ENCODE measurements around the gene CFB.
"Not testable (repeated sequence)": the region's sequence is repeated elsewhere in the genome, so short reads cannot be mapped to it uniquely, and the experiment has no call there.

Gene CFB

DNA sequence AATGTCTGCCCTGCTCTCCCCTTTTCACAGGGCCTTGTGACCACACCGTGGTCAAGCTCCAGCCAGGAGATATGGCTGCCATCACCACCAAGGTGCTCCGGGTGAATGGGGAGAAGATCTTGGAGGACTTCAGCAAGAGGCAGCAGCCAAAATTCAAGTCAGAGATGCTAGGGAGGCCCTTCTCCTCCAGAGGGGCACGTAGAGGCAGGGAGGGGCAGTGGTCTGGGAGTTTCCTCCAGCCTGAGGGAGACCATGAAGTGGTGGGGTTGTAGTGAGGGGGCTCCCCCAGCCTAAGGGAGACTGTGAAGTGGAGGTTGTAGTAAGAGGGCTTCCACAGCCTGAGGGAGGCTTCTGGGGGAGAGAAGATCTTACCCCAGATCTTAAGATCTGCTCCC is 22.0 kb downstream of the CFB start:
- Histone ChIP-seq H3K9me3 (replicated peaks; ENCODE audit: low read length) (no peaks in the 10 kb centered on the region), H3K4me2 (ENCODE audit: low read length) (no peak overlapping the region), H3K27me3 (ENCODE audit: control insufficient read depth, insufficient read depth, low read length) (no peaks in the 10 kb centered on the region), H3K4me1 (ENCODE audit: control insufficient read depth, insufficient read depth, low read length) (peaks cover 21% of the 10 kb centered on the region), H3K4me3 (ENCODE audit: low read length) (no peak overlapping the region), H3K9ac (ENCODE audit: low read depth, low read length) (no peak overlapping the region), H3K36me3 (ENCODE audit: insufficient read depth, low read length) (peaks cover 58% of the 10 kb centered on the region)

DNA sequence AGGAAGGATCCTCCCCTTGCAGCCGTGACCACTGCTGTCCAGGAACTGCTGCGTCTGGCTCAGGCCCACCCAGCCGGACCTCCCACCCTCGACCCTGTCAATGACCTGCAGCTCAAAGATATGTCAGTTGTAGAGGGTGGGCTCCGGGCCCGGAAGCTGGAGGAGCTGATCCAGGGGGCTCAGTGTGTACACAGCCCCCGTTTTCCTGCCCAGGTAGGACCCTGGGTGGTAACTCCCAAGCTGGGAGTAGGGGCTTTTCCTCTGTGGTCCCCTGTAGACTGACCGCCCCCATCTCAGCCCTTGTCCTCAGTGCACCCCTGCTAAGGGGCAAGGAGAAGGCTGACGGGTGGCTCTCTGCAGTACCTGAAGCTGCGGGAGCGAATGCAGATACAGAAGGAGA is 22.4 kb downstream of the CFB start:
- no peaks in the 10 kb centered on the region for H3K27me3 ChIP-seq (ENCODE audit: control insufficient read depth, insufficient read depth, low read length)
- peaks cover 57% of the 10 kb centered on the region for H3K36me3 ChIP-seq (ENCODE audit: insufficient read depth, low read length)
- no peaks in the 10 kb centered on the region for H3K9me3 ChIP-seq (replicated peaks; ENCODE audit: low read length)
- H3K9ac ChIP-seq (ENCODE audit: low read depth, low read length) = no peak overlapping the region
- H3K4me3 ChIP-seq (ENCODE audit: low read length) = no peak overlapping the region
- H3K4me1 ChIP-seq (ENCODE audit: control insufficient read depth, insufficient read depth, low read length) = peaks cover 25% of the 10 kb centered on the region
- no peak overlapping the region for H3K4me2 ChIP-seq (ENCODE audit: low read length)

DNA sequence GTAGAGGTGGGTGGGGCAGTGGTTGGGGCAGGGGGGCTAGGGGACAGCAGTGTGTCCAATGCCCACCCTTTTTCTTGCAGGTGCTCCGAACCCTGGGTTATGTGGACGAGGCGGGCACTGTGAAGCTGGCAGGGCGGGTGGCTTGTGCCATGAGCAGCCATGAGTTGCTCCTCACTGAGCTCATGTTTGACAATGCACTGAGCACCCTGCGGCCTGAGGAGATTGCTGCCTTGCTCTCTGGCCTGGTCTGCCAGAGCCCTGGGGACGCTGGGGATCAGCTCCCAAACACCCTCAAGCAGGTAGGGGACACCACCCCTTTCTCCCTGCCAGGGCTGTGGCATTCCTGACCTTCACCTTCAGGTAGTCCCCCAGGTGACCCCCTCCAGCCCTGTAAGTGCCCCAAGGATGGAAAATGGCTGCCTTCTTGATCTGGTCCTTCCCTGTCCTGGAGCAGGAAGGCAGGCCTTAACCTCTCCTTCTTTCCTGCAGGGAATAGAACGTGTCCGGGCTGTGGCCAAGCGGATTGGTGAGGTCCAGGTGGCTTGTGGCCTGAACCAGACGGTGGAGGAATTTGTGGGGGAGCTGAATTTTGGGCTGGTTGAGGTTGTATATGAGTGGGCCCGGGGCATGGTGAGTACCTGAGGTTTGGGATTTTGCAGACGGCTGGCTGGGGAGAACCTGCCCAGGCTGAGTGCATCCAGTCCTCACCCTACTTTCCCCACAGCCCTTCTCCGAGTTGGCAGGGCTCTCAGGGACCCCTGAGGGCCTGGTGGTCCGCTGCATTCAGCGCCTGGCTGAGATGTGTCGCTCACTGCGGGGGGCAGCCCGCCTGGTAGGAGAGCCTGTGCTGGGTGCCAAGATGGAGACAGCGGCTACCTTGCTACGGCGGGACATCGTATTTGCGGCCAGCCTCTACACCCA is 23.2 kb downstream of the CFB start:
- Histone ChIP-seq H3K4me2 (ENCODE audit: low read length) (no peak overlapping the region), H3K9me3 (replicated peaks; ENCODE audit: low read length) (no peaks in the 10 kb centered on the region), H3K4me3 (ENCODE audit: low read length) (no peak overlapping the region), H3K4me1 (ENCODE audit: control insufficient read depth, insufficient read depth, low read length) (peaks cover 28% of the 10 kb centered on the region), H3K9ac (ENCODE audit: low read depth, low read length) (no peak overlapping the region), H3K27me3 (ENCODE audit: control insufficient read depth, insufficient read depth, low read length) (no peaks in the 10 kb centered on the region), H3K36me3 (ENCODE audit: insufficient read depth, low read length) (peaks cover 49% of the 10 kb centered on the region)

DNA sequence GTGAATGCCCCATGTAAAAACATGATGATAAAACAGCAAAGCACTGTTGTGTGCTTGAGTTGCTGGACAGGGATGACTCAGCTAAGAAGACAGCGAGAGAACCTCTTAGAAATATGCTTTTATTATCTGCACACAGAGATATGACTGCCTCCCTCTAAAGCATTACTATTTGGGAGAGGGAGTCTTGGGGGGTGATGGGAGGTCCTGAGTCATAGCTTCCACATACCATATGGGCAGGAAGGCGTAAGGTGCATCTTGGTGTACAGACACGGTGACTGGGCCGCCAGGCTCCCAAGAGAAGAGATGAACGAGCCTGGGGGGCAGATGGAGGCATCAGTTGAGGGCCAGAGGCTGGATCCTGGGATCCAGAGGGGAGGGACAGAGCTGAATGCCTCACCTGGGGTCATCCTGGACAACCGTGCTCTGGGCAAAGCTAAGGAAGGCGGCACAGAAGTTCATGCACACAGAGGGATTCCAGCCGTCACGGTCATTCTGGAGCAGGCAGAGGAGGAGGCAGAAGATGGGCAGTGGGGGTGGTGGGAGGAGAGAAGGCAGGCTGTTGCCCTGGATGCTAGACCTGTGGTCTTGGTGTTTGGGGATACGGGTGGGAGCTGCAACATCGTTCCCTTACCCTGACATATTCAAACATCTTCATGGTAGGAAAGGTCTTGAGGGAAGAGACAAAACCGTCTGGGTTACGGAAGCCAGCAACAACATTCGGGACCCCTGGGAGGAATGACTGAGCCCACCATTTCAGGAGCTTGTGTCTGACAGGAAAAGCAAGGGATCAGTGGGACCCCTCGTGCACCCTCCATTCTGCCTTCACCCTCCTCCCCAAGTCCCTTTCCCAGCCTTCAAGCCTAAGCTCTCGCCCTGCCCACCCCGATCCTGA is 24.1 kb downstream of the CFB start:
- H3K9ac ChIP-seq (ENCODE audit: low read depth, low read length) = peak overlapping the region; percentile 93
- peaks cover 28% of the 10 kb centered on the region for H3K4me1 ChIP-seq (ENCODE audit: control insufficient read depth, insufficient read depth, low read length)
- peak overlapping the region; percentile 95 for H3K4me2 ChIP-seq (ENCODE audit: low read length)
- H3K9me3 ChIP-seq (replicated peaks; ENCODE audit: low read length) = no peaks in the 10 kb centered on the region
- no peaks in the 10 kb centered on the region for H3K27me3 ChIP-seq (ENCODE audit: control insufficient read depth, insufficient read depth, low read length)
- H3K4me3 ChIP-seq (ENCODE audit: low read length) = peak overlapping the region; percentile 91
- H3K36me3 ChIP-seq (ENCODE audit: insufficient read depth, low read length) = peaks cover 44% of the 10 kb centered on the region

DNA sequence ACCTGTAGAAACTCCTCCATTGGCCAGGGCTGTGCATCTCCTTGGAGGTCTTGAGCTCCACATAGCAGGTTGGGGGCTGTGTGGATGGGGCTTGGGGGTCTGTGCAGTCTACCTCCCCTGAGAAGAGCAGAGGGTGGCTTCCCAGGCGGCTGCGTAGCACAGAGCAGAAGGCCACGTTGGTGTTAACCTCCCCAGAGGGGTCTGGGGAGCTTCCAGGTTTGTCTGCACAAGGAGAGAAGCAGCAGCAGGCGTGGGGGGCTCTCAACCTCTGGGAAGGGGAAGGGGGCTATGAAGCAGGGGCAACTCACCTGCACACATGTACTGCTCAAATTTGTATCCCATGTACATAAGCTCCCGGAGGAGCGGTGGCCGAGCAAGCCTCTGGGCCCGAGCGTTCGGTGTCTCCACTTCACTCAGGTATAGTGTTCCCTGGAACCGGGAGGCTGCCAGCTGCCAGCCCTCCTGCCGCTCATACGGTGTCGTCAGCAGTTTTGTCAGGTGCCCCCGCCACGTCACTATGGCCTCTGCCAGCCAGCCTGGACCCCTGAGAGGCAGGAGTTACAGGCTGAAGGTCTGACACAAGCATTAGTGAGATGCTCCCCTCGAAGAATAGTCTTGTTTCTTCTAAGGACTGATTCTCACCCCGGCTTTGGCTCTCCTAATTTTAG is 24.8 kb downstream of the CFB start:
- H3K4me2 ChIP-seq (ENCODE audit: low read length) = peak overlapping the region; percentile 95
- peaks cover 28% of the 10 kb centered on the region for H3K4me1 ChIP-seq (ENCODE audit: control insufficient read depth, insufficient read depth, low read length)
- H3K27me3 ChIP-seq (ENCODE audit: control insufficient read depth, insufficient read depth, low read length) = no peaks in the 10 kb centered on the region
- no peaks in the 10 kb centered on the region for H3K9me3 ChIP-seq (replicated peaks; ENCODE audit: low read length)
- peaks cover 44% of the 10 kb centered on the region for H3K36me3 ChIP-seq (ENCODE audit: insufficient read depth, low read length)
- peak overlapping the region; percentile 91 for H3K4me3 ChIP-seq (ENCODE audit: low read length)
- peak overlapping the region; percentile 93 for H3K9ac ChIP-seq (ENCODE audit: low read depth, low read length)

DNA sequence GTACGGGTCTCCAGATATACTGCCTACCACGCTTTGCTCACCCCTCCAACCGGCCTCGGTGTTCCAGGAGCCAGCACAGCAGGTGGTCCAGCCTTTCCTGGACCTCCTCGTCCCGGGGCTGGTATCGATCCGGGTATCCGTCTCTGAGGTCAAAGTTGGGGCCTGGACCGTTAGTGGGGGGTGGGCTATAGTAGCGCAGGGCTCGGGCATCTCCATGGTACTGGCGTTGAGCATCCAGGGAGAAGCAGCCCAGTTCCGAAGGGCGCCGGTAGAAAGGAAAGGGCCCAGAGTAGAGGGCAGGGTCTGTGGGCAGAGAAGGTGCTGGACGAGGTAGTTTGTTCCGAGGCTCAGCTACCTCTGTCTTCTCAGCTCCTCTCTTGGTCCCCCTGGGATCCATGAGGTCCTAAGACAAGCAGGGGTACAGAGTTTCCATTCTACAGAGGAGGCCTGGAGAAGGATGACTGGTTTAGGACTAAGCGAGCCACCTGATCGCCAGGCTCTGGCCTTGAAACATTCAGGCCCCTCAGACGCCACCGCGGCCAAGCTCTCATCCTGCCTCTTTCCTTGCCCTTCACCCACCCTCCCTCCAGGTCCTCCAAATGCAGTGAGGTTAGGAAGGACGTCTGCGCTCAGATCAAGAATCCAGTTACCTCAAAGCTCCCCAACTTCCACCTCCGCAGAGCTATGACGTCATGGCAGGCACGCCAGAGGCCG is 25.5 kb downstream of the CFB start:
- Histone ChIP-seq H3K36me3 (ENCODE audit: insufficient read depth, low read length) (peaks cover 38% of the 10 kb centered on the region), H3K9ac (ENCODE audit: low read depth, low read length) (peak overlapping the region; percentile 93), H3K9me3 (replicated peaks; ENCODE audit: low read length) (no peaks in the 10 kb centered on the region), H3K4me2 (ENCODE audit: low read length) (peak overlapping the region; percentile 95), H3K27me3 (ENCODE audit: control insufficient read depth, insufficient read depth, low read length) (no peaks in the 10 kb centered on the region), H3K4me3 (ENCODE audit: low read length) (peak overlapping the region; percentile 91), H3K4me1 (ENCODE audit: control insufficient read depth, insufficient read depth, low read length) (peaks cover 28% of the 10 kb centered on the region)

DNA sequence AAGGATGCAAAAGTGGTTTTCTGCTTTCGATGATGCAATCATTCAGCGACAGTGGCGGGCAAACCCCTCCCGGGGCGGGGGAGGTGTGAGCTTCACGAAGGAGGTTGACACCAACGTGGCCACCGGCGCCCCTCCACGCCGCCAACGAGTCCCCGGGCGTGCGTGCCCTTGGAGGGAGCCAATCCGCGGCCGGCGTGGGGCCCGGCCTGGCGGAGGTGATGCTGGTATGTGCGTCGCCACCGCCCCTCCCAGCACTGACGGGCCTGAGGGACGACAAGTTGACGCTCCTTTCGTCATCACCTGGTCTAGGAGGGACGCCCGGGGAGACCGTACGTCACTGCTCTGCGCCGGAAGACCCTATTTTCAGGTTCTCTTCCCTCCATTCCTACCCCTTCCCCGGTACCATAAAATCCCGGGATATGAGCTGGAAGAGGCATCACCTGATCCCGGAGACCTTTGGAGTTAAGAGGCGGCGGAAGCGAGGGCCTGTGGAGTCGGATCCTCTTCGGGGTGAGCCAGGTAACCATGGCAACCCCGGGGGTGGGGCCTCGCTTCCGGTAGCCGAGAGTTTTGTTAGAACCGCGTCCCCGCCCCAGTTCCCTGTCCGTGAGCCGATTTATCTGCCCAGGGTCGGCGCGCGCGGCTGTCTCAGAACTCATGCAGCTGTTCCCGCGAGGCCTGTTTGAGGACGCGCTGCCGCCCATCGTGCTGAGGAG is 26.3 kb downstream of the CFB start, which contains the start of gene DXO:
TSS of gene DXO (minus strand) at position 146 of the 716 bp plus-strand sequence. CDS start 463 bp downstream, outside the sequence.
- H3K4me2 ChIP-seq (ENCODE audit: low read length) = peak within 1 kb of the TSS; percentile 95
- peak within 1 kb of the TSS; percentile 93 for H3K9ac ChIP-seq (ENCODE audit: low read depth, low read length)
- peaks cover 31% of the 10 kb centered on the region for H3K36me3 ChIP-seq (ENCODE audit: insufficient read depth, low read length)
- H3K27me3 ChIP-seq (ENCODE audit: control insufficient read depth, insufficient read depth, low read length) = no peaks in the 10 kb centered on the region
- peaks cover 28% of the 10 kb centered on the region for H3K4me1 ChIP-seq (ENCODE audit: control insufficient read depth, insufficient read depth, low read length)
- H3K4me3 ChIP-seq (ENCODE audit: low read length) = peak within 1 kb of the TSS; percentile 91
- H3K9me3 ChIP-seq (replicated peaks; ENCODE audit: low read length) = no peaks in the 10 kb centered on the region

DNA sequence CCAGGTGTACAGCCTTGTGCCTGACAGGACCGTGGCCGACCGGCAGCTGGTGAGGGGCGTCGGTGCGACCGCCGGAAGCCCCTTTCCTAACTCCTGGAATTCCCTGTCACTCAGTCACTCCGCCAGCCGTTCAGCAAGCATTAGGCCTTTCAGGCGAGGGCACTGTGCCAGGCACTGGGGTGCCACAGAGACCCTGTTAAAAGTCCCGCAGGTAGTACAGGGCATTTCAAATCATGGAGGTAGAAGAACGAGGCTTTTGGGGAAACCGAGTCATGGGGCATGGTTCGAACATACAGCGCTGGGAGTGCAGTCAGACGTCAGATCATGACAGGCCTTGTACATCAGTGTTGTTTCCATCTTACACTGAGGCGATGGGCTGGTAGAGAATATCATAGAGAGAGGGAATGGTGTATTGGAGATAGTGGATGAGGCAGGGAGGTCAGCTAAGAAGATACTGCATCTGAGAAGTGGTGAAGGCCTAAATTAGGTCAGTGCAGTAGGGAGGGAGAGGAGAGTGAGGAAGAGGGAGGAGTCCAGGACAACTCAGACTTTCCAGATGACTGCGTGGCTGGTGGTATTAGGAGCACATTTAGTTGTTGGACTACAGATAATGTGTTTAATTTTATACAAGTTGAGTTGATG is 26.9 kb downstream of the CFB start:
- Histone ChIP-seq H3K9ac (ENCODE audit: low read depth, low read length) (peak overlapping the region; percentile 93), H3K4me2 (ENCODE audit: low read length) (peak overlapping the region; percentile 95), H3K4me3 (ENCODE audit: low read length) (peak overlapping the region; percentile 91)

DNA sequence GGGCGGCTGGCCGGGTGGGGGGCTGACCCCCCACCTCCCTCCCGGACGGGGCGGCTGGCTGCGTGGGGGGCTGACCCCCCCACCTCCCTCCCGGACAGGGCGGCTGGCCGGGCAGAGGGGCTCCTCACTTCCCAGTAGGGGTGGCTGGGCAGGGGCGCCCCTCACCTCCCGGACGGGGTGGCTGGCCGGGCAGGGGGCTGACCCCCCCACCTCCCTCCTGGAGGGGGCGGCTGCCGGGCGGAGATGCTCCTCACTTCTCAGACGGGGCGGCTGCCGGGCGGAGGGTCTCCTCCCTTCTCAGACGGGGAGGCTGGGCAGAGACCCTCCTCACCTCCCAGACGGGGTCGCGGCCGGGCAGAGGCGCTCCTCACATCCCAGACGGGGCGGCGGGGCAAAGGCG is 30.2 kb downstream of the CFB start:
- H3K4me3 ChIP-seq (ENCODE audit: low read length); H3K27me3 ChIP-seq (ENCODE audit: control insufficient read depth, insufficient read depth, low read length); H3K4me2 ChIP-seq (ENCODE audit: low read length); H3K9me3 ChIP-seq (replicated peaks; ENCODE audit: low read length); H3K36me3 ChIP-seq (ENCODE audit: insufficient read depth, low read length); H3K9ac ChIP-seq (ENCODE audit: low read depth, low read length): not testable (repeated sequence)
- H3K4me1 ChIP-seq (ENCODE audit: control insufficient read depth, insufficient read depth, low read length) = peaks cover 14% of the 10 kb centered on the region

More for the DNA sequence above, 26.9 kb downstream of the CFB start:
- no peaks in the 10 kb centered on the region for H3K9me3 ChIP-seq (replicated peaks; ENCODE audit: low read length)
- no peaks in the 10 kb centered on the region for H3K27me3 ChIP-seq (ENCODE audit: control insufficient read depth, insufficient read depth, low read length)
- peaks cover 24% of the 10 kb centered on the region for H3K36me3 ChIP-seq (ENCODE audit: insufficient read depth, low read length)
- peaks cover 28% of the 10 kb centered on the region for H3K4me1 ChIP-seq (ENCODE audit: control insufficient read depth, insufficient read depth, low read length)

Measured in skeletal muscle satellite cell (primary cell).